ENCODE results near the gene ATP23.

The ATP23 gene

DNA sequence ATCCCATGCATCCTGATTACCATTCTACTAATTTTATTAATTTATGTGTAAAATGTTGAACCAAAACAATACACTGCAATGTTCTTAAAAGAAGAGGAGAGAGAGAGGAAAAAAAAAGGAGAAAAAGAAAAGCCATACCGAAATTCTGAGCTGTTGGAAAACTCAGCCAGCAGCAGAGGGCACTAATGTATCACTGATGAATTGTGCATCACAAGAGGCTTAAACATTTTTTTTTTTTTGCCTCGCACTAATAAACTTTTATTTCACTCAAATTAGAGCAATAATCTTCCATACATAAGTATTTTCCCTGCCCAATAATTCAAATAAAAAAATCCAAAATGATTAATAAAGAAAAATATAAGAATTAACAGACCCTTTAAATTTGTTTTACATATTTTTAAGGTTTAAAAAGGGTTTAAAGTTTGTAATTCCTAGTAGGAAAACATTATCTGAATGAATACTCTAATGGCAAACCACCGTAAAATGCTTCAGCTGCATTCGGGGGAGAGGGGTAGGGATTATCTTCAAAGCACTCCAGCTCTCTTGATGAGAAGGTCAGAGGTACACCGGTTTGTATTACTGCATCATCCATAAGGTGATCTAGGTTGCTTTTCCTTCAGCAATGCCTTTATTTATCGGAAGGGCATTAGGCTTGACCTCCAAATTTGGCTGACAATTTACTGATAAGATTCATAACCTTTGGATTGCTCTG is 41.9 kb downstream of the ATP23 start:
- no peak for DNase-seq (ENCODE audit: low read depth)

DNA sequence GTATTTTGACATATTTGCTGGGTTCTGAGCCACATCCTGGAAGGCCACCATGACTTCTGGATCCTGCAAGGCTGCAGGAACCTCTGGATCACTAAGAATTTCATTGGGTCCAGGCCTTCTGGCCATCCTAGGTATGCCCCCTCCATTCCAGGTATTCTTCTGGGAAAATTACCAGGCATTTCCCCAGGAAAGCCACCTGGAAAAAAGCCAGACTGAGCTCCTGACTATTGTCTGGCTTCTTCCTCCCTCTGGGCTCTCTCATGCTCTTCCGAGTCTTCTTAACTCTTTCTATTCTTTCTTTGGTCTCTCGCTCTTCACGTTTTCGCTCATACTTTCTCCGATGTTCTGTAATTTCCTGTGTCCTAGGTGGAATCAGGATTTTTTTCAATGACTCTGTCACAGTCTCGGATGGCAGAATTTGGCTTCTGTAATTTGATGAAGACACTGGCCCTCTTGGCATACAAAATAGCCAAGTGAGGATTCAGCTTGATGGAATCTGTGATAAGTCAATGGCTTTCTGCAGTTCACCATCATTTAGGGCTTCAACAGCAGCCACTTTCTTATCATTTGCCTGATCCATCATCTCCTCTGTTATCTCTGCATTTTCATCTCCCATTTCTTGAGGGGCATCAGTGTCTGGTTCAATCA is 42.6 kb downstream of the ATP23 start:
- no peak for DNase-seq (ENCODE audit: low read depth)

DNA sequence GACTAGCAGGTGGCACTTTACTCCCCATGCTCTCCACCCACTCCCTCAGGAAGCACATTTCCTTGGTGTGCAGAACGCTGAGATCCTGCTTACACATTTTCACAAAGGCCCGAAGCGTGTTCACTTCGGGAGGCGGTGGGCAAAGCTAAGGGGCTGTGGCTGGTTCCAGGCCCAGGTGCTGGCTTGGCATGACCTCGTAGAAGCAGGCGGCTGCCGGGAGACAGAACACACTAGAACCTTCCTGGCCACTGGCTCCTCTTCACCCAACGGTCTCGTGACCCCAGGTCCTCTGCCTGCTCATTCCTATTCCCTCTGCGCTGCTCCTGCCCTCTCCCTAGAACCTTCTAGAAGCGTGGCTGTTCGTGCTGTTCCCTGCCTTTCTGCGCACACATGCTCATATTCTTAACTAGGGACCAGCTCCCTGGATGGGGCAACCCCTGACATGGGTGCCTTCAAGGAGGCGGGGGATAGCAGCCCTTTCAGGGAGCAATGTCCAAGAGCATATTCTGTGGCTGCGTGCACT is 43.3 kb downstream of the ATP23 start:
- DNase-seq (ENCODE audit: low read depth) = no peak

DNA sequence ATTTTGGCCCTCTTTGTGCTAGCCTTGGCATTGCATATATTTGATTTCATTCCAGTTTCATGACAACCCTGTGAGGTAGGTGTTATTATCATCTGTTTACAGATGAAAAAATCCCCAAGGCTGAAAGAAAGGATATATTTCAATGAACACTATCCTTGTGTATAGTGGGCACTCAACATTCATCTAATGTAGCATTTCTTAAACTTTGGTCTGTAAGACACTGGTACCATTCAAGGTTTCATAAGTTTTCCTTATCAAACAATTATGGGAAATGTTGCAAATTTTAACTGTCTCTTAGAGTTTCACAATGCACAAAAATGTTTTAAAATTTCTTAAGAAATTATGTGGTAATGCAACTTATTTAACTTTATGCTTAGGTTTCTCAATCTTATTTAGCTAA is 44.3 kb downstream of the ATP23 start:
- no peak for DNase-seq (ENCODE audit: low read depth)

DNA sequence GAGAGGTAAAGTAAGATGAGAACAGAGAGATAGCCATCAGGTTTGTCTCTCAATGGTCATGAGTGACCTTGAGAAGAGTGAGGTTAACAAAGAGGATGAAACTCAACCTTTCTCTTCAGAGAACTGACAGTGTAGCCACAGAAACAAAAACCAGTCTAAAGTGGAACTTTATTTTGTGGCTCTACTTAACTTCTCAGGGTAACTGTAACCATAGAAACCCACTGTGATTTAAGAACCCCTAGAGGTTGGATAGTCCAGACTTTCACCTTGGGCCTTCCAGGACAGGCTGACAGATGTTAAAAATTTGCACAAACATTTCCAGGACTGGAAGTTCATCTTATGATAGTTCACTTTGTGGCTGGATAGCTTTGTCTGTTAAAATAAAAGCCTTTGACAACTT is 48.5 kb downstream of the ATP23 start:
- DNase-seq (ENCODE audit: low read depth) = no peak

DNA sequence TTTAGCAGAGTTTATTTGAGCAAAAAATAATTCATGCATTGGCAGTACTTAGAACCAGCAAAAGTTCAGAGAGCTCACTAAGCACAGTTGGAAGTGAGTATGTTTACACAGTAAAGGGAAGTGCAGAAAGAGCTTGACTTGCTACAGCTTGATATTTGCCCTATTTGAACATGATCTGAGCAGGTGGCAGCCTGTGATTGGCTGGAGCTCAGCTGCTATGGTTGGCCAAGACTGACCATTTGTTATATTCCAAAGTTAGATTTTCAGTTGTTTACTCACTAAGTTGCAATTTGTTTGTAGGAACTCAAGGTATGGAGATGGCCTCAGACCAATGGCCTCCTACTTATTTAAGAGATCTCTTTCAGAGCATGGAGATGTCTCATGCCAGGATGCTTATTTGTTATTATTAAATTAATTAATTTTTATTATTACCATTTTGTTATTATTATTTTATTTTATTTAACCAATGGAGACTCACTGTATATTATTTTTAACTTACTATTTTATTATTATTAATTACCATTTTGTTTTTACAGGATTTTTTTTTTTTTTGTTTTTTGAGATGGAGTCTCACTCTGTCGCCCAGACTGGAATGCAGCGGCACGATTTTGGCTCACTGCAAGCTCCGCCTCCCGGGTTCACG is 49.0 kb downstream of the ATP23 start:
- DNase-seq (ENCODE audit: low read depth) = no peak

DNA sequence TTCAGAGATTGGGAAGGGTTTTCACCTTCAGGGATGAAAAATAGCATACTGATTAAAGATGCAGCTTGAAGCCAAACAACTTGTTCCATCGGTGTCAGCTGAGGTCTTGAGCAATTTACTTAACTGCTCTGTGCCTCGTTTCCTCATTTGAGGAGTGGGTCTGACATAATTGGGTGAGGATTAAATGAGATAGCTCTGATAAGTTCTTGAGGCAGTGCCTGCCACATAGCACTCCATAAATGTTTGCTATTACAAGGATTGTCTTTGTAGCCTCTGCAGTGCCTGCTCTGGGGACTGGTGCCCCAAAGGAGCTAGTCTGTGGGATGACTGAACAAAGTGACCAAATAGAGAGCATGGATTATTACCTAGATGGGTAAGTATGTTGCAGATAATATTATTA is 50.6 kb downstream of the ATP23 start:
- DNase-seq (ENCODE audit: low read depth) = no peak

DNA sequence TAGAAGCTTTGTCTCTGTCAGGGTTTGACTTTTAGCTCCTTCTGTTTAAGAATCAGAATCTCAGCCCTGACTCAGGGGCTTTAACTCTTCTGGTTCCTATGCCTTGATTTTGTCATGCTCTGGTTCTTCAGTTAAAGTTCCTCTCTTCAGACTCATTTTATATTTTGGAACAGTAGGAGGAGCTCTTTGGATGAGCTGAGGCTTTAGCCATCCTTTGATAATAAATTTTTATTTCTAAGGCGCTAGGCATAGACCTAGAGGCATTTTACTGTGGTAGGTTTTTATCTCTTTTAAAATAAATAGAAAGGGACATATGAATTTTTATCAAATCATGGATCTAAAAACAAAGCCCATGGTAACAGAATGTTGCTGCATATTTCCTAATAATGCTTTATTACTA is 51.7 kb downstream of the ATP23 start:
- no peak for DNase-seq (ENCODE audit: low read depth)

DNA sequence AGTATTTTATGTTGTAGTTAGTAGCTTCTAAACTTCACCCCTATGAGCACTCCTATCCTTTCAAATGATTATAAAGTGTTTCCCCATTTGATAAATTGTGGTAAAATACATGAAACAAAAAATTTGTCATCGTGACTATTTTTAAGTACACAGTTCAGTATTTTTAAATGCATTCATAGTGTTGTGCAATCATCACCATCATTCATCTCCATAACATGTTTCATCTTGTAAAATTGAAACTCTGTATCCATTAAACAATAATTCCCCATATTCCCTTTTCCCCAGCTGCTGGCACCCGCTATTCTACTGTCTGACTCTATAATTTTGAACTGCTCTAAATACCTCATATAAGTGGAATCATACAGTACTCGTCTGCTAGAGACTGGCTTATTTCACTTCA is 52.5 kb downstream of the ATP23 start:
- no peak for DNase-seq (ENCODE audit: low read depth)

DNA sequence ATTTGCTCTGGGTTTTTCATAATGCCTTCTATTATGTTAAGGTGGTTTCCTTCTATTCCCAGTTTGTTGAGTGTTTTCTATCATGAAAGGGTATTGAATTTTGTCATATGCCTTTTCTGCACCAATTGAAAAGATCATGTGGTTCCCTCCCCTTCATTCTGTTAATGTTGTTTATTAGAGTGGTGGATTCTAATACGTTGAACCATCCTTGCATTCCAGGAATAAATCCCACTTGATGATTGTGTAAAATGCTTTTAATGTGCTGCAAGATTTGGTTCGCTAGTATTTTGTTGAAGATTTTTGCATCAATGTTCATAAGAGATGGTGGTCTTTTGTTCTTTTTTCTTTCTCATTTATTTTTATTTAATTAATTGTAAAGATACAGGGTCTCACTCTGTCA is 55.2 kb downstream of the ATP23 start:
- no peak for DNase-seq (ENCODE audit: low read depth)

DNA sequence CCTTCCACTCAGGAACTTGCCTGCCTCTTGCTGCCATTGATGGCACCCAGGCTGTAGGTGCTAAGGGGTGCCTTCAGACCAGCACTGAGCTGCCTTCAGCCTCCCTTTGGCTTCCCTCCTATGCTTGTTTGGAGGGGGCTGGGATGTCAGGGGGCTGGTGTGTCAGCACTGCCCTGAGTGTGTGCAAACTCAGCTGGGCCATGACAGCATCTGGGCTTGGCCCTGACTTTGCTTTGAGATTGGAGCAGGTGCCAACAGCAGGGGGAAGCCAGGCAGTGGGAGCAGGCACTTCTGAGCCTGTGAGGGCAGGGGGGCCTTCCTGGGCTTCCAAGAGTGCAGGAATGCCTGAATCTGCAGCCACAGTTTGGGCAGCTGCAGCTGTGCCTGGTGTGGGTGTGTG is 56.9 kb downstream of the ATP23 start:
- DNase-seq (ENCODE audit: low read depth) = no peak

DNA sequence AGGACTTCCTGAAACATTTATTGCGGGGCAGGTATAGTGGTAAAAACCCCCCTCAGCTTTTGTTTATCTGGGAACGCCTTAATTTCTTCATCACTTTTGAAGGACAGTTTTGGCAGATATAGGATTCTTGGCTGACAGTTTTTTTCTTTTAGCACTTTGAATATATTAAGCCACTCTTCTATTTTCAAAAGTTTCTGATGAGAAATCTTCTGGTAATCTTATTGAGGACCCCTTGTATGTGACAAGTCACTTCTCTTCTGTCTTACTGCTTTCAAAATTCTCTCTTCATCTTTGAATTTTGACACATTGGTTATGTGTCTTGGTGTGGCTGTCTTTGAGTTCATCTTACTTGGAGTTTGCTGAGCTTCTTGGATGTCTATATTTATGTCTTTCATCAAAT is 59.1 kb downstream of the ATP23 start:
- no peak for DNase-seq (ENCODE audit: low read depth)

DNA sequence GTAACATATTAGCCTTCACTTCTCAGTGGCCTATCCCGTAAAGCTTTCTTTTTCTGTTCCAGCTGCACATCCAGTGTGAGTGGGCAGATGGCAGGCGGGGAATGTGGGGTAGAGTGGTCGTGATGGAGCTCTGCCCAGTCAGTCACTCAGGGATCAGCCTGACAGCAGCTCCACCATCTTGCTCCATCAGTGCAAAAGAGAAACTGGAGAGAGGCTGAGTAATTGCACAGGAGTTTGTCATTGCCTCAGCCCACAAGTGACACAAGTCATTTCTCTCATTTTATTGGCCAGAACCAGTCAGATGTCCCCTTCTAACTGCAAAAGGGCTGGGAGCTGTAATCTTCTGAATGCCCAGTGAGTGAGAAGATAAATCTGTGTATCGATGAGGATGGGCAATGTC is 66.5 kb downstream of the ATP23 start:
- DNase-seq (ENCODE audit: low read depth) = no peak

DNA sequence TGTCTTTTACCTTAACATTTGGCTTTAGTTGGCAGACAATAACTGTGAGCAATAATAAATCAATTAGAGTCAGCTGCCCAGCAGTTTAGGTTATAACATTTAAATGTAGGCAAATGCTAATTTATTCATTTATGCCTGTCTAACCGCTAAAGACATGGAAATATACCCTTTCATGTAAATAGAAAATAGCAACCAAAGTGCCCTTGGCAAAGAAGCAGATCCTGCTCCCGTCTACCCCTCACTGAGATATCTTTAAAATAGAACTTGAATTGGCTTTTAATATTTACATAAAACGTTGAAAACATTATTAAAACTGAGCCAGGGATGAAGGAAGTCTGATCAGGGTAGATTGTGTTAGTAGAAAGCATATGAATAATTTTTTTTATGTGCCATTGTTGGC is 67.3 kb downstream of the ATP23 start:
- DNase-seq (ENCODE audit: low read depth) = no peak

Measured in stimulated activated CD8-positive, alpha-beta memory T cell treated with anti-CD3 and anti-CD28 coated beads, Interleukin-15, amount 100 ng/mL, for 24 hours (primary cell).